Esophagus mucosa (tissue), 1 donor: ENCODE measurements around the gene USP9X. TPM values are rescaled to one million over a fixed set of nuclear protein-coding genes. Genes with fewer than 3 reads are reported as not detected.
"Not testable (repeated sequence)": the region's sequence is repeated elsewhere in the genome, so short reads cannot be mapped to it uniquely, and the experiment has no call there.

Experiments
- ATAC-seq: fragments of 200-7000 bp; cut with Tn5 transposase; one replicate; pipeline ENCODE4 v1.9.1; 2020
- total RNA-seq: library from RNA; stranded (reverse); gene quantifications from one replicate; pipeline ENCODE4 v1.2.4, GENCODE V29; 2023
- donor health status: DM: yes; HTN: yes; CAD: no.

Gene USP9X
- total RNA-seq, 1 donor from 2014 or later, result 47.3 TPM

- ATAC-seq, result no peak
Observed at GRCh38 chrX:41086627-41086932, 1.3 kb downstream of the USP9X start.

- no peak for ATAC-seq
Observed at GRCh38 chrX:41087201-41087600, 2.0 kb downstream of the USP9X start.

DNA sequence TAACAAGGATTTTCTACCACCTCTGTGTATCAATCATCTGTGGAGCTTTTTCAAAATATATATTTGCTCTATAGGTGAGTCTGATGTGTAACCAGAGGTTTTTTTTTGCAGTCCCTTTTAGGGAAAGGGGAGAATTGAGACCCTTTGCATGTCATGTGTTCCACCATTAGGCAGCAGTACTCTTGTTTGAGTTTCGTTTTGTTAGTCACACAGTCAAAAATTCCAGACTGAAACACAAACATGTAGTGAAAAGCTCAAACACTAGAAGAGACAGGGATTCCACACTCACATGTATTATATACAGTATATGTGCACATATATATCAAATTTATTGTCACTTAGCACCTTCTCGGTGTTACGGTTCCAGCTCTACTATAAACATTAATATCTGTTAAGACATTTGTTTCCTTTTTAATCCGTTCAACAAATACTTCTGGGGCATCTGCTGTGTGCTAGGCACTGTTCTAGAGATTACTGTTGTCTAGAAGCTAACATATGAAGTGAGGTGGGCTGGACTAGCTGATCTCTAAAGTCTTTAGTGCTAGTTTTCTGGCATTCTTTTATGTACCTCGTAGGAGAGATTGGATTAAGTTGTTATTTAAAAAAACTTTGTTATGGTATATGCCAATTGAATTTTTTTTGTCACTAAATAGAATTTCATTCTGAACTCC is 5.5 kb downstream of the USP9X start:
- no peak for ATAC-seq

DNA sequence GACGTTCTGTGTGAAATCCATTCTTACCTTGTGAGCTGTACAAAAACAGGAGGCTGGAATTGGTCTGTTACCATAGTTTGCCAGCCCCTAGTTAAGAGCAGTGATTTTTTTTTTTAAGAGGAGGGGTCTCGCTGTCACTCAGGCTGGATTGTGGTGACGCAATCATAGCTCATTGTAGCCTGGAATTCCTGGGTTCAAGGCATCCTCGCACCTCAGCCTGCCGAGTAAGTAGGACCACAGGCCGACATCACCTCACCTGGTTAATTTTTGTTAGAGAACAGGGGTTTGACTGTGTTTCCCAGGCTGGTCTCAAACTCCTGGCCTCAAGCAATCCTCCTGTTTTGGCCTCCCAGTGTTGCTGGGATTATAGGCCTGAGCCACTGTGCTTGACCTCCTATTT is 7.5 kb downstream of the USP9X start:
- ATAC-seq, result no peak

- ATAC-seq, result no peak
Observed at GRCh38 chrX:41095174-41095573, 9.9 kb downstream of the USP9X start.

DNA sequence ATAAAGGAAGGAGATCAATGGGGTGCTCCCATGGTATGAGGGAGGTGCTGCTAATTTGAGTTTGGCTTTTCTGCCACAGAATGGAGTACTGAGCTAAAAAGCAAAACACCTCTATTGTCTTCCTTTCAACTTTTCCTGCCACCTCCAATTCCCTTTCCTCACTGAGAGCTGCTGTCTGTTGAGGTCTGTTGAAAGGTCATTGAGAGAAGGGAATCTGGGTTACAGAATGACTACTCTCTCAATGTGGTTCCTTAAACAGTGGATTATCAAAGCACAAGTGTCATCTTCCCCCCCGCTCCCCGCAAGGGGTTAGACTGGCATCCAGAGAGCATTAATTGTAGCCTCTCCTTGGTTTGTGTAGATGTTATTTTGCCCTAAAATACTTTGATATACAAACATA is 10.7 kb downstream of the USP9X start:
- ATAC-seq, result no peak

DNA sequence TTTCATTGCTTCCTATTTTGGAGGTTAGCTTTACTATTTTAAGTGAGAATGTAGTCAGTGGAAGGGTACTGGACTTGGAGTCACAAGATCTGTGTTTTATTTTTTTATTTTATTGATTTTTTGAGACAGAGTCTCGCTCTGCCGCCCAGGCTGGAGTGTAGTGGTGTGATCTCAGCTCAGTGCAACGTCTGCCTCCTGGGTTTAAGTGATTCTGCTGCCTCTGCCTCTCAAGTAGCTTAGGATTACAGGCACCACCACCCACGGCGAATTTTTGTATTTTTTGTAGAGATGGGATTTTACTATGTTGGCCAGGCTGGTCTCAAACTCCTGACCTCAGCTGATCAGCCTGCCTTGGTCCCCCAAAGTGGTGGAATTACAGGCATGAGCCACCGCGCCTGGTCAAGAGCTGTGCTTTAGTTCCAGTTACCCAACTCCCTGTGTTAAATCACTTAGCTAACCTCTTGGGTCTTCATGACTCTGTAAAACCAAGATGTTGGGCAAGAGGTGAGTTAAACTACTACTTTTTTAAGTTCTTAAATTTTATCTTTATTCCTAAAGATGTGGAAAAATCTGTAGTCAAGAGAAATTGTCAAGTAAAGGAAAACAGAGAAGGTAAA is 11.2 kb downstream of the USP9X start:
- no peak for ATAC-seq

- ATAC-seq, result no peak
Observed at GRCh38 chrX:41097326-41097725, 12.1 kb downstream of the USP9X start.

DNA sequence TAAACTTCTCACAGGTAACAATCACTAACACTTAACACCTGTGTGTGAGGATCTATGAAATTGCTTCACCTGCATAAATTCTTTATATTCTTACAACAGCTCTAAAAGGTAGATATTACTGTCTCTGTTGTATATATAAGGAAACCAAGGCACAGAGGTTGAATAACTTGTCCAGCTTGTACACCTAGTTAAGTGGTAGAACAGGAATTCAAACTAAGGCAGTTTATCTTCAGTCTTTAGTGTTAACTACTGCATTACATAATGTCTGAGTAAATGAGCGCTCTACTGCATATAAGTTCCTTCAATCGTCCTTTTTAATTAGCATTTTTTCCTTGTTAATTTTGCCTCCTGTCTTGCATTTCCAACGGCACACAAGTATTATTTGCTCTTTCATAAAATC is 15.0 kb downstream of the USP9X start:
- peak; percentile 88 for ATAC-seq

DNA sequence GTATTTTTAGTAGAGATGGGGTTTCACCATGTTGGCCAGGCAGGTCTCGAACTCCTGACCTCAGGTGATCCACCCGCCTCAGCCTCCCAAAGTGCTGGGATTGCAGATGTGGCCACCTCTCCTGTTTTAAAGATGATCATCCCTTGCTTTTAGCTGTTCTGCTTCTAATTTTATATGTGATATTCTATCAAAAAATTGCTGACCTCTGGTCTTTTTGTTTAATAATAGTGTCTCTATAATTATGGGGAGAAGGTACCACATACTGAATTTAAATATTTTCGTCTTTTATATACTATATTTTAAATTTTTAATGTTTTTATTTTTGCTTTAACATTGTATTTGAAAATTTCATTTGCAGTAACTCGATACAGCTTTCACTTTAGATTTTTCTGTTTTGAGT is 15.6 kb downstream of the USP9X start:
- ATAC-seq, result no peak

- no peak for ATAC-seq
Observed at GRCh38 chrX:41105005-41105404, 19.8 kb downstream of the USP9X start.

DNA sequence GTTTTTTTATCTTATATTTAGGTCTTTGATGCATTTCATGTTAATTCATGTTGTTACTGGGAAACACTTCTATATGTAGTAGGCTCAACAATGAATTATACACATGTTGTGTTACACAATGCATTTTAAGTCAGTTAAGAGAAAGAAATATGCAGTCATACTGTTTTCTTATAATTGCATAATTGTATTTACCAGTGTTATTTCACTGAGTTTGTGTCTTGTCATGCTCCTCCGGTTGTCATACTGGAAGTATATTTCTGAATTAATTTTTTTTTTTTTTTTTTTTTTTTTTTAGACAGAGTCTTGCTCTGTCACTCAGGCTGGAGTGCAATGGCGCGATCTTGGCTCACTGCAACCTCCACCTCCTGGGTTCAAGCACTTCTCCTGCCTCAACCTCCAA is 21.0 kb downstream of the USP9X start:
- not testable (repeated sequence) for ATAC-seq

DNA sequence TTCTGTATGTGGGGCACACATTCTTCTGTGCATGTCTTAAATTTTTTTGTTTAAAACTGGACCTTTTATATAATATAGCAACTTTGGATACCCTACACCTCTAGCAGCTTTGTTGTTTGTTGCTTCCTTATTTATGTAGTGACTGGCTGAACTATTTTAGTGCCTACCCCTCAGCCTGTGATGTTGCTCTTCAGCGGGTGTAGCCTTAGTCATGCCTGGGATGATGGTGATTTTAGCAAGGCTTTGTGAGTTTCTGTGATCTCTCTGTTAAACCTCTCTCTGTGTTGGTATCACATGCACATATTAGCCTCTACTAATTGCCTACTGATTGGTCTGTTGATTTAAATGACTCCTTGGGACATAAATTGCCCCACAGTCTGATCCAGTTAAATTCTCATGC is 22.8 kb downstream of the USP9X start:
- peak; percentile 48 for ATAC-seq

- ATAC-seq, result no peak
Observed at GRCh38 chrX:41108463-41109205, 23.4 kb downstream of the USP9X start.

DNA sequence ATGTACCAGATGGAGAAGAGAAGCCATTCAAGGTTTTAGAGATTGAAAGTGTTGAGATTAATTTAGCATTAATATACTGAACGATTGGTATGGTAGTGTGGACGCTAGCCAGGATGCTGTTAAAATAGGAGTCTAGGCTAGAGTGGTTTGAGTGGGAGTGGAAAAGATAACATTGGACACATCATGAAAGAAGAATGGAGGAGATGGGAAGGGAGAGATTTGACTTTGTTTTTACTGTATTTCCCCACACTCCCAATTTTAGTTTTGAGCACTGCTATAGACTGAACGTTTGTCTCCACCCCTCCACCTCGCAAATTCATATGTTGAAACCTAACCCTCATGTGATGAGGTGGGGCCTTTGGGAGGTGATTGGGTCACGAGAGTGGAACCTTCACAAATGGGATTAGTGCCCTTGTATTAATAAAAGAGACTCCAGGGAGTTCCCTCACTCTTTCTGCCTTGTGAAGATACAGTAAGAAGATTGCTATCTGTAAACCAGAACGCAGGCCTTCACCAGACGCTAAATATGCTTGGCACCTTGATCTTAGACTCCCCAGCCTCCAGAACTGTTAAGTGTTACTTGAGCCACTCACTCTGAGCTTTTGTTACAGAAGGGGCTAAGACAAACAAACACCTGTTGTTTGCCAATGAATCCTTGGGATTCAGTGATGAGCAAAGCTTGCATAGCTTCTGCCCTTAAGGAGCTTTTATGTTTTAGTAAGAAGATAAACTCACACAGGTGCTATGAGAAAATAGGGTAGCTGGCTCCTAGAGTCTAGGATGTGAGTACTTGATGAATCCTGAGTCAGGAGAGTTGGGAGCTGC is 25.8 kb downstream of the USP9X start:
- ATAC-seq, result no peak

- ATAC-seq, result peak; percentile 65
Observed at GRCh38 chrX:41115104-41115425, 29.8 kb downstream of the USP9X start.

DNA sequence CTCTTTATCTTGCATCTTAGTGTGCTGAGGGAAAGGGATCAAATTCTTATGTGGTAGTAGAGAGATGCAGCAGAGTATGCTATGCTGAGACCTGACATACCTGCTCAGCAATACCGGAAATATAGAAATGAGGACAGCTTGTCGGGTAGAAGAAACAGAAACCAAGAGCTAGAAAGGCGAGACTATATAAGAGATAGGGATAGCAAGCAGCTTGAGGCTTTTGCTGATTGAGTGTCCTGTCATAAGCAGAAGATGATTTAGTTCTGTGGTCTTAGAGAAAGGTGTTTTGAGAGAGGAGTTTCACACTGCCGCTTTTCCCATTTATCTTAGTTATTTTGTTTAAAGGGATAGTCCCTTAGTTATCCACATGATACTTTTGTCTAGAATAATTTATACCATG is 31.7 kb downstream of the USP9X start:
- peak; percentile 52 for ATAC-seq

GRCh38 chrX:41118156-41118555 is 32.9 kb downstream of the USP9X start:
- no peak for ATAC-seq

GRCh38 chrX:41119803-41120202 is 34.6 kb downstream of the USP9X start:
- ATAC-seq, result no peak

GRCh38 chrX:41121766-41122165 is 36.5 kb downstream of the USP9X start:
- ATAC-seq, result no peak

DNA sequence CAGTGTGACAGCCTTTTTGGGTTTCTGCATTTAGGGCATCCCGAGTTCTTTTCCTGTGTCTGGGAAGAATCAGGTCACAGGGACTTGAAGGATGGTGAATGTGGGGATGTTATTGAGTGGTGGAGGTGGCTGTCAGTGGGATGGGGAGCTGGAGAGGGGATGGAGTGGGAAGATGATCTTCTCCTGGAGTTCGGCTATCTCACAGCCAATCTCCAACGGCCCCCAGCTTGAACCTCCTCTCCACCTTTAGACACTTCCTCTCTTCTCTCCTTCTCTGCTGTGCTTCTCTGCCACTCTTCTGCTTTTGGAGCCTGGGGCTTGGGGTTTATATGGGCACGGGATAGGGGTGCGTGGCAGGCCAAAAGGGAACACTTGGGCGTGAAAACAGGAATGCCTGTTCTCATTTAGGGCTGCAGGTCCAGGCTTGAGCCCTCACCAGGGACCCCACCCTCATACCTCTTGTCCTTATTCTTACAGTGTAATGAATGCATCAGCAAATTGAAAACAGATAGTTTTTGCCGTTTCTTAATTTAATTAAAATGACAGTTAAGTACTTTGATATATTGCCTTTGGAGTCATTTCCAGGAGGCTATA is 37.5 kb downstream of the USP9X start:
- ATAC-seq, result peak; percentile 72

GRCh38 chrX:41127477-41128192 is 42.4 kb downstream of the USP9X start:
- ATAC-seq, result no peak
